Fibroblast of mammary gland (primary cell): ENCODE results near the gene ZNF839.

Source experiments
- DNase-seq: peaks from one replicate; pipeline ENCODE4 v3.0.0-alpha.2; 2010; ENCODE audit warnings: low read depth
- H3K4me3 ChIP-seq: 2 replicates; pipeline ENCODE4 v1.5.1; 2011; ENCODE audit warnings: low read depth, mild to moderate bottlenecking, low read length, moderate library complexity; ENCODE audit not compliant: control insufficient read depth
- CTCF ChIP-seq: conservative IDR thresholded peaks from 2 replicates; pipeline ENCODE4 v1.5.1; 2011; ENCODE audit warnings: low read depth, low read length, inconsistent platforms; ENCODE audit not compliant: control insufficient read depth, insufficient read depth

The ZNF839 gene

GRCh38 chr14:102338724-102339123 lies 19.2 kb downstream of the ZNF839 start:
- no peak overlapping the region for H3K4me3 ChIP-seq
- no peak for DNase-seq
- no peak for TF ChIP-seq CTCF

- TF ChIP-seq CTCF, result no peak
- DNase-seq, result no peak
- H3K4me3 ChIP-seq, result no peak overlapping the region
These were observed 22.0 kb downstream of the ZNF839 start for GRCh38 chr14:102341566-102341965.

DNA sequence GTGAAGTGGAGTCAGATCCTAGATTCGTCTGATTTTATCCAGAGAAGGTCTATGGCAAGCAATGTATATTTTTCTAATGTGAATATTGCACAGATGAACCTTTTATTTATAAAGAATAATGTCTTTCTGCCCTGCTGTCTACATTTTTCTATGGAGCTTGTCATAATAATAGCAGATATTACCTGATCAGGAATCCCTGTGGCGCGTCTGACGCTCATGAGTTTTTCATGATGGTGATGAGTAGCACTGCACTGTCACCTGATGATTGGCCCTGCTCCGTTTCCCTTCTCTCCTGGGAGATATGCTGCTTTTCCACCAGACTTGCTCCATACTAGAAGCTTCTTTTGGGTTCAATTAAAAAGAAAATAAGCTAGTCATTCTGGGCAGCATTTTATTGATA lies 22.7 kb downstream of the ZNF839 start:
- no peak overlapping the region for H3K4me3 ChIP-seq
- TF ChIP-seq CTCF, result no peak
- DNase-seq, result no peak

GRCh38 chr14:102344084-102344483 lies 24.5 kb downstream of the ZNF839 start:
- TF ChIP-seq CTCF, result no peak
- no peak for DNase-seq
- no peak overlapping the region for H3K4me3 ChIP-seq

- H3K4me3 ChIP-seq, result no peak overlapping the region
- TF ChIP-seq CTCF, result no peak
- DNase-seq, result no peak
These were observed 24.9 kb downstream of the ZNF839 start for GRCh38 chr14:102344485-102344884.

DNA sequence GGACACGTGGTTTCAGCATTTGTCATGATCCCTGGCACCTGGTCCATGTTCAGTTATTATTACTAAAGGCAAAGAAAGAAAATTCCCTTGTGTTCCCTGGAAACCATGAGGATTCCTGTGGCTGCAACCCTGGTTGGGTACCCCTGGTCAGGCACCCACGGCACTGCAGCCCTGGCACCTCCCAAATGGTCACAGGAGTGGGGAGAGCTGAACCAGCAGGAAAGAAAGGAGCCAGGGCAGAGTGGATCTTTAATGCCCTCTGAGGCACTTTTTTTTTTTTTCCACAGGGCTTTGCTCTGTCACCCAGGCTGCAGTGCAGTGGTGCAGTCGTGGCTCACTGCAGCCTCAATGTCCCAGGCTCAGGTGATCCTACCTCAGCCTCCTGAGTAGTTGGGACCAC lies 25.7 kb downstream of the ZNF839 start:
- DNase-seq, result no peak
- no peak overlapping the region for H3K4me3 ChIP-seq
- TF ChIP-seq CTCF, result no peak

GRCh38 chr14:102346645-102347044 lies 27.1 kb downstream of the ZNF839 start:
- no peak overlapping the region for H3K4me3 ChIP-seq
- no peak for TF ChIP-seq CTCF
- no peak for DNase-seq
